Osteocyte (in vitro differentiated cells): ENCODE results near the gene MTHFR. TPM values are rescaled to one million over a fixed set of nuclear protein-coding genes. Genes with fewer than 3 reads are reported as not detected.

Source experiments
- DNase-seq: peaks from one replicate; pipeline ENCODE4 v3.0.0; 2021; ENCODE audit warnings: mixed read lengths; ENCODE audit not compliant: unreplicated experiment; ENCODE audit errors: extremely low spot score
- H3K27ac Mint-ChIP-seq: one replicate; pipeline ENCODE4 v1.8.0; 2021; ENCODE audit warnings: mild to moderate bottlenecking, mixed read lengths; ENCODE audit not compliant: unreplicated experiment
- H3K27me3 Mint-ChIP-seq: one replicate; pipeline ENCODE4 v1.8.0; 2021; ENCODE audit warnings: mixed read lengths; ENCODE audit not compliant: unreplicated experiment
- H3K36me3 Mint-ChIP-seq: one replicate; pipeline ENCODE4 v1.8.0; 2021; ENCODE audit warnings: mixed read lengths; ENCODE audit not compliant: unreplicated experiment
- H3K4me1 Mint-ChIP-seq: one replicate; pipeline ENCODE4 v1.8.0; 2021; ENCODE audit warnings: mixed read lengths; ENCODE audit not compliant: unreplicated experiment
- H3K4me3 Mint-ChIP-seq: one replicate; pipeline ENCODE4 v1.8.0; 2021; ENCODE audit warnings: mild to moderate bottlenecking, moderate library complexity, mixed read lengths; ENCODE audit not compliant: unreplicated experiment
- H3K9me3 Mint-ChIP-seq: one replicate; pipeline ENCODE4 v1.8.0; 2021; ENCODE audit warnings: mixed read lengths; ENCODE audit not compliant: unreplicated experiment
- total RNA-seq: library from RNA; stranded (reverse); gene quantifications from 2 replicates; pipeline ENCODE4 v1.2.1, GENCODE V29; 2021
- TF ChIP-seq, protein P1 (sequence below): fragments of 200-600 bp; sonication (generic); IDR thresholded peaks from 2 replicates; pipeline ENCODE4 v1.5.0; 2021; ENCODE audit warnings: antibody characterized with exemption, mild to moderate bottlenecking, moderate library complexity

MTHFR gene
- total RNA-seq, 1 donor from 2014 or later: 30.5 TPM

GRCh38 chr1:11752359-11753088, 53.2 kb downstream of the MTHFR start:
- Mint-ChIP-seq H3K27ac (no peak overlapping the region), H3K4me1 (peaks cover 17% of the 10 kb centered on the region), H3K4me3 (no peak overlapping the region), H3K36me3 (peaks cover 2% of the 10 kb centered on the region), H3K9me3 (peaks cover 5% of the 10 kb centered on the region), H3K27me3 (peaks cover 12% of the 10 kb centered on the region)
- TF ChIP-seq, protein P1, sequence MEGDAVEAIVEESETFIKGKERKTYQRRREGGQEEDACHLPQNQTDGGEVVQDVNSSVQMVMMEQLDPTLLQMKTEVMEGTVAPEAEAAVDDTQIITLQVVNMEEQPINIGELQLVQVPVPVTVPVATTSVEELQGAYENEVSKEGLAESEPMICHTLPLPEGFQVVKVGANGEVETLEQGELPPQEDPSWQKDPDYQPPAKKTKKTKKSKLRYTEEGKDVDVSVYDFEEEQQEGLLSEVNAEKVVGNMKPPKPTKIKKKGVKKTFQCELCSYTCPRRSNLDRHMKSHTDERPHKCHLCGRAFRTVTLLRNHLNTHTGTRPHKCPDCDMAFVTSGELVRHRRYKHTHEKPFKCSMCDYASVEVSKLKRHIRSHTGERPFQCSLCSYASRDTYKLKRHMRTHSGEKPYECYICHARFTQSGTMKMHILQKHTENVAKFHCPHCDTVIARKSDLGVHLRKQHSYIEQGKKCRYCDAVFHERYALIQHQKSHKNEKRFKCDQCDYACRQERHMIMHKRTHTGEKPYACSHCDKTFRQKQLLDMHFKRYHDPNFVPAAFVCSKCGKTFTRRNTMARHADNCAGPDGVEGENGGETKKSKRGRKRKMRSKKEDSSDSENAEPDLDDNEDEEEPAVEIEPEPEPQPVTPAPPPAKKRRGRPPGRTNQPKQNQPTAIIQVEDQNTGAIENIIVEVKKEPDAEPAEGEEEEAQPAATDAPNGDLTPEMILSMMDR: no peak
- no peak for DNase-seq

GRCh38 chr1:11751087-11751486, 54.7 kb downstream of the MTHFR start:
- peaks cover 2% of the 10 kb centered on the region for H3K36me3 Mint-ChIP-seq
- no peaks in the 10 kb centered on the region for H3K9me3 Mint-ChIP-seq
- H3K4me1 Mint-ChIP-seq: peaks cover 17% of the 10 kb centered on the region
- H3K4me3 Mint-ChIP-seq: no peak overlapping the region
- H3K27me3 Mint-ChIP-seq: peaks cover 3% of the 10 kb centered on the region
- TF ChIP-seq, protein P1: no peak
- no peak overlapping the region for H3K27ac Mint-ChIP-seq
- DNase-seq: no peak

GRCh38 chr1:11749996-11750395, 55.8 kb downstream of the MTHFR start:
- Mint-ChIP-seq H3K27ac (no peak overlapping the region), H3K4me1 (peaks cover 17% of the 10 kb centered on the region), H3K9me3 (no peaks in the 10 kb centered on the region), H3K27me3 (no peaks in the 10 kb centered on the region), H3K4me3 (no peak overlapping the region), H3K36me3 (peaks cover 2% of the 10 kb centered on the region)
- no peak for DNase-seq
- TF ChIP-seq, protein P1: no peak

- Mint-ChIP-seq H3K36me3 (peaks cover 2% of the 10 kb centered on the region), H3K4me3 (no peak overlapping the region)
Observed at GRCh38 chr1:11749203-11749689, 56.5 kb downstream of the MTHFR start.

More at GRCh38 chr1:11749203-11749689, 56.5 kb downstream of the MTHFR start:
- Mint-ChIP-seq H3K27me3 (no peaks in the 10 kb centered on the region), H3K4me1 (peaks cover 17% of the 10 kb centered on the region), H3K27ac (no peak overlapping the region), H3K9me3 (no peaks in the 10 kb centered on the region)
- DNase-seq: no peak
- TF ChIP-seq, protein P1: no peak
